SK-N-MC (cell line): ENCODE data around the gene XIRP1.

Experiments used
- EZH2 ChIP-seq: fragments of 200-600 bp; sonication (generic); IDR thresholded peaks from one replicate; pipeline ENCODE4 v1.6.1; 2017; ENCODE audit warnings: antibody characterized with exemption
- FOXP2 ChIP-seq: optimal IDR thresholded peaks from 2 replicates; pipeline ENCODE3; 2011; ENCODE audit warnings: mild to moderate bottlenecking, moderate library complexity; ENCODE audit not compliant: insufficient read depth; ENCODE audit errors: extremely low read length, control extremely low read depth
- POLR2AphosphoS5 ChIP-seq: IDR thresholded peaks from 2 replicates; pipeline ENCODE4 v1.6.1; 2012; ENCODE audit warnings: mild to moderate bottlenecking, low read depth, low read length, borderline replicate concordance

- no peak for TF ChIP-seq POLR2AphosphoS5
- no peak for TF ChIP-seq EZH2
- no peak for TF ChIP-seq FOXP2
Observed at GRCh38 chr3:39212665-39213064, 20.3 kb upstream of the XIRP1 start.
